ENCODE measurements around the gene TNNT1. TPM values are rescaled to one million over a fixed set of nuclear protein-coding genes. Genes with fewer than 3 reads are reported as not detected.

Gene TNNT1
- total RNA-seq, 1 donor from 2014 or later: 74.1 TPM

- Histone ChIP-seq H3K4me2 (no peak overlapping the region), H3K4me3 (no peak overlapping the region), H2AFZ (replicated peaks) (no peak overlapping the region), H3K36me3 (no peaks in the 10 kb centered on the region), H3K9ac (no peak overlapping the region), H3K79me2 (ENCODE audit: low read depth) (no peaks in the 10 kb centered on the region), H3F3A (ENCODE audit: low read depth) (peaks cover 12% of the 10 kb centered on the region), H3K9me3 (ENCODE audit: low read depth) (no peaks in the 10 kb centered on the region), H3K27ac (no peak overlapping the region), H4K20me1 (ENCODE audit: low read depth) (no peaks in the 10 kb centered on the region), H3K4me1 (peaks cover 6% of the 10 kb centered on the region), H3K27me3 (peaks cover 40% of the 10 kb centered on the region)
- TF ChIP-seq EZH2phosphoT487 (IDR thresholded peaks at IDR 0.05) (no peak), EZH2 (IDR thresholded peaks at IDR 0.05) (no peak), CTCF (IDR thresholded peaks at IDR 0.05) (no peak)
- Mint-ChIP-seq H3K27ac (no peak overlapping the region), H3K4me1 (peaks cover 21% of the 10 kb centered on the region), H3K36me3 (no peaks in the 10 kb centered on the region), H3K4me3 (no peak overlapping the region), H3K9me3 (no peaks in the 10 kb centered on the region), H3K27me3 (ENCODE audit: insufficient read depth, low read depth) (peaks cover 14% of the 10 kb centered on the region)
- DNase-seq (ENCODE audit: low spot score): no peak
Observed at GRCh38 chr19:55161571-55162322, 12.7 kb upstream of the TNNT1 start.

- Histone ChIP-seq H3F3A (ENCODE audit: low read depth) (peaks cover 18% of the 10 kb centered on the region), H3K4me2 (peak overlapping the region; percentile 25), H4K20me1 (ENCODE audit: low read depth) (no peaks in the 10 kb centered on the region), H3K27me3 (peaks cover 40% of the 10 kb centered on the region), H3K4me3 (no peak overlapping the region), H3K36me3 (no peaks in the 10 kb centered on the region), H3K79me2 (ENCODE audit: low read depth) (no peaks in the 10 kb centered on the region), H2AFZ (replicated peaks) (no peak overlapping the region), H3K9me3 (ENCODE audit: low read depth) (no peaks in the 10 kb centered on the region), H3K4me1 (peaks cover 6% of the 10 kb centered on the region), H3K9ac (no peak overlapping the region), H3K27ac (no peak overlapping the region)
- no peaks in the 10 kb centered on the region for H3K36me3 Mint-ChIP-seq
- no peak for DNase-seq (ENCODE audit: low spot score)
- H3K9me3 Mint-ChIP-seq: no peaks in the 10 kb centered on the region
- peaks cover 21% of the 10 kb centered on the region for H3K4me1 Mint-ChIP-seq
- H3K27me3 Mint-ChIP-seq (ENCODE audit: insufficient read depth, low read depth): peaks cover 10% of the 10 kb centered on the region
- no peak overlapping the region for H3K4me3 Mint-ChIP-seq
- H3K27ac Mint-ChIP-seq: no peak overlapping the region
- TF ChIP-seq EZH2 (IDR thresholded peaks at IDR 0.05) (peak; percentile 36), EZH2phosphoT487 (IDR thresholded peaks at IDR 0.05) (peak; percentile 28), CTCF (IDR thresholded peaks at IDR 0.05) (no peak)
Observed at GRCh38 chr19:55160986-55161365, 12.0 kb upstream of the TNNT1 start.

GRCh38 chr19:55160128-55160985 is 11.4 kb upstream of the TNNT1 start:
- H3K79me2 ChIP-seq (ENCODE audit: low read depth): no peaks in the 10 kb centered on the region
- DNase-seq (ENCODE audit: low spot score): peak; percentile 97
- no peak overlapping the region for H3K9ac ChIP-seq
- Mint-ChIP-seq H3K4me1 (peaks cover 16% of the 10 kb centered on the region), H3K27me3 (ENCODE audit: insufficient read depth, low read depth) (peaks cover 10% of the 10 kb centered on the region), H3K36me3 (no peaks in the 10 kb centered on the region), H3K9me3 (no peaks in the 10 kb centered on the region), H3K27ac (no peak overlapping the region), H3K4me3 (peak overlapping the region; percentile 62)
- no peak overlapping the region for H3K4me3 ChIP-seq
- no peaks in the 10 kb centered on the region for H4K20me1 ChIP-seq (ENCODE audit: low read depth)
- no peak overlapping the region for H3K27ac ChIP-seq
- no peaks in the 10 kb centered on the region for H3K36me3 ChIP-seq
- H3K9me3 ChIP-seq (ENCODE audit: low read depth): no peaks in the 10 kb centered on the region
- H3K4me2 ChIP-seq: no peak overlapping the region
- no peak for TF ChIP-seq EZH2phosphoT487 (IDR thresholded peaks at IDR 0.05)
- peak; percentile 99 for TF ChIP-seq CTCF (IDR thresholded peaks at IDR 0.05)
- TF ChIP-seq EZH2 (IDR thresholded peaks at IDR 0.05): peak; percentile 19
- H3K4me1 ChIP-seq: peaks cover 6% of the 10 kb centered on the region
- H3K27me3 ChIP-seq: peaks cover 40% of the 10 kb centered on the region
- no peak overlapping the region for H2AFZ ChIP-seq (replicated peaks)
- H3F3A ChIP-seq (ENCODE audit: low read depth): peaks cover 20% of the 10 kb centered on the region
